ENCODE results near the gene CEACAM1. TPM values are rescaled to one million over a fixed set of nuclear protein-coding genes. Genes with fewer than 3 reads are reported as not detected.
"Not testable (repeated sequence)": the region's sequence is repeated elsewhere in the genome, so short reads cannot be mapped to it uniquely, and the experiment has no call there.

CEACAM1 gene
- total RNA-seq, 1 donor from 2014 or later, result 0.46 TPM

GRCh38 chr19:42568006-42568405, 39.7 kb upstream of the CEACAM1 start:
- no peak for DNase-seq (ENCODE audit: low read depth)
- H3K4me3 ChIP-seq (ENCODE audit: low read depth, low read length), result no peak overlapping the region
- no peak for TF ChIP-seq CTCF (conservative IDR thresholded peaks at IDR 0.05; ENCODE audit: low read depth, low read length)

GRCh38 chr19:42567567-42567966, 39.3 kb upstream of the CEACAM1 start:
- TF ChIP-seq CTCF (conservative IDR thresholded peaks at IDR 0.05; ENCODE audit: low read depth, low read length), result no peak
- no peak overlapping the region for H3K4me3 ChIP-seq (ENCODE audit: low read depth, low read length)
- DNase-seq (ENCODE audit: low read depth), result no peak

GRCh38 chr19:42563352-42564210, 35.3 kb upstream of the CEACAM1 start:
- peak; percentile 65 for TF ChIP-seq CTCF (conservative IDR thresholded peaks at IDR 0.05; ENCODE audit: low read depth, low read length)
- H3K4me3 ChIP-seq (ENCODE audit: low read depth, low read length), result no peak overlapping the region
- peak; percentile 1 for DNase-seq (ENCODE audit: low read depth)

- TF ChIP-seq CTCF (conservative IDR thresholded peaks at IDR 0.05; ENCODE audit: low read depth, low read length), result no peak
- H3K4me3 ChIP-seq (ENCODE audit: low read depth, low read length), result no peak overlapping the region
- DNase-seq (ENCODE audit: low read depth), result no peak
Observed at GRCh38 chr19:42561512-42561911, 33.2 kb upstream of the CEACAM1 start.

GRCh38 chr19:42560731-42561130, 32.5 kb upstream of the CEACAM1 start:
- DNase-seq (ENCODE audit: low read depth), result no peak
- no peak for TF ChIP-seq CTCF (conservative IDR thresholded peaks at IDR 0.05; ENCODE audit: low read depth, low read length)
- no peak overlapping the region for H3K4me3 ChIP-seq (ENCODE audit: low read depth, low read length)

- TF ChIP-seq CTCF (conservative IDR thresholded peaks at IDR 0.05; ENCODE audit: low read depth, low read length), result no peak
- H3K4me3 ChIP-seq (ENCODE audit: low read depth, low read length), result no peak overlapping the region
- no peak for DNase-seq (ENCODE audit: low read depth)
Observed at GRCh38 chr19:42558450-42559150, 30.3 kb upstream of the CEACAM1 start.

GRCh38 chr19:42557386-42557871, 29.1 kb upstream of the CEACAM1 start:
- not testable (repeated sequence) for DNase-seq (ENCODE audit: low read depth); H3K4me3 ChIP-seq (ENCODE audit: low read depth, low read length)
